Right cardiac atrium (tissue), 5 donors: Measurements from ENCODE around the gene SND1. TPM values are rescaled to one million over a fixed set of nuclear protein-coding genes. Genes with fewer than 3 reads are reported as not detected.

Experiments
- ATAC-seq, 2 donors: fragments of 200-7000 bp; cut with Tn5 transposase; one replicate each; pipeline versions ENCODE4 v1.8.0 to v1.9.1; 2020; ENCODE audit warnings: moderate library complexity in 2 of 2, mild to moderate bottlenecking in 1 of 2
- DNase-seq, 3 donors: peaks; one replicate each; pipeline ENCODE4 v3.0.0-alpha.2; 2020
- H3K27ac ChIP-seq: one replicate; pipeline ENCODE4 v1.5.1; 2013; ENCODE audit warnings: mild to moderate bottlenecking, low read length, control low read depth, moderate library complexity
- H3K27me3 ChIP-seq: one replicate; pipeline ENCODE4 v1.6.1; 2013; ENCODE audit not compliant: control insufficient read depth, insufficient read depth
- H3K4me1 ChIP-seq: one replicate; pipeline ENCODE4 v1.6.1; 2013; ENCODE audit warnings: low read length; ENCODE audit not compliant: control insufficient read depth, insufficient read depth
- H3K4me3 ChIP-seq: one replicate; pipeline ENCODE4 v1.5.1; 2013; ENCODE audit warnings: low read length, control low read depth
- H3K9me3 ChIP-seq: one replicate; pipeline ENCODE4 v1.6.1; 2013; ENCODE audit warnings: low read length; ENCODE audit not compliant: control insufficient read depth
- WGBS: extraction: QIAGEN DNeasy Blood & Tissue Kit; methylation state at CpG from one replicate; pipeline ENCODE4 v1.1.7; 2013; 5-methylcytosine and 5-hydroxymethylcytosine counted together
- intact Hi-C, 4 donors: fragments of 100-400 bp; cut with DNase I; formaldehyde crosslinking; loops; one replicate each; pipeline versions ENCODE4 v1.11.0 to v1.14.0; 2022 to 2023
- polyA plus RNA-seq: library from polyadenylated mRNA; stranded (reverse); fragments of 200-250 nt; gene quantifications from one replicate; pipeline ENCODE4 v1.2.3, GENCODE V29; 2013
- total RNA-seq, 4 donors: library from RNA; stranded (reverse); fragmentation: NEBNext Ultra II Directional; extraction: Animal tissue kit (Norgen Biotek cat#: 25700); gene quantifications; one replicate each; pipeline ENCODE4 v1.2.1, GENCODE V29; 2021
- donor health status: healthy with polysubstance abuse.
- donor health status: DM: no; HTN: yes; CAD: no.
- donor health status: DM: no; HTN: no; CAD: no.
- donor health status: DM: no; HTN: yes; CAD: no; lungs with severe emphysema.
- donor health status: DM: yes; HTN: yes; CAD: no.

SND1 gene
- total and polyA plus RNA-seq, 5 donors: 50.0 to 107 (median 89.3) TPM

DNA sequence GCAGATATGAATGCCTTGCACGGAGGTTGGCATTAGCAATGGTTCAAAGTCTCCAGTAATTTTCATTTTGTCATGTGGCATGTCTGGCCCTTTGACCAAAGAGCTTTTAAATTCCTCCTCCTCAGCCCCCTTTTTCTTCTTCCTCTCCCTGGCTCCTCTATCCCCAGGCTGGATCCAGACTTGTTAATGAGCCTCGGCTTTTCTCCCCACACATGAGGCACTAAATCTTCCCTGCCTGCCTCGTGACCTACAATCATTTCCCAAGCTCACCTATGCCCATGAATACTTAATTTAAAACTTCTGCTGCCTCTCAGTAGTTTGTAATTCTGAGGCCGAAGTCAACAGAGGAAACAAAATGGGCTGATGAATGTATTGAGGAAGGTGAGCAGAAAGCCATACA lies 402.5 kb downstream of the SND1 start:
- H3K4me3 ChIP-seq: no peak overlapping the region
- intact Hi-C loops: no loop called here
- H3K27me3 ChIP-seq: no peaks in the 10 kb centered on the region
- no peak overlapping the region for H3K27ac ChIP-seq
- ATAC-seq: no peak
- WGBS: 97% methylated on average over 4 of the region's 4 CpGs
- H3K4me1 ChIP-seq: peaks cover 2% of the 10 kb centered on the region
- no peak for DNase-seq
- no peaks in the 10 kb centered on the region for H3K9me3 ChIP-seq

DNA sequence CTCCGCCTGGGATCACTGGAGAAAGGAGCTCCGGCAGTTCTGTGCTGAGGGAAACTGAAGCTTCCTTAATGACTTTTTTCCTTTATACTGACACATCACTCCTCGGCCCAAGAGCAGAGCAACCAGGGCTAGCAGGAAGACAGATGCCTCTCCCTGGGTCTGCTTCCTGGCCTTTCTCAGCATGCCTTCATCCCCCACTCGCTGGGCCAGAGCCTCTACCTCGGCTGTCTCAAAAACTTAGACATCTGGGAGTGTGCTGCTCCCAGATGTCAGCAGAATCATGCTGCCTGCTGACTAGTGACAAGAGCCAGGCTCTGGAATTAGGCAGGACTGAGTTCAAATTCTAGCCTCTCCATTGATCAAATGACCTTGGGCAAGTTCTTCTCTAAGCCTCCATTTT lies 403.6 kb downstream of the SND1 start:
- Histone ChIP-seq H3K27me3 (no peaks in the 10 kb centered on the region), H3K4me3 (no peak overlapping the region), H3K4me1 (peaks cover 2% of the 10 kb centered on the region), H3K9me3 (no peaks in the 10 kb centered on the region), H3K27ac (no peak overlapping the region)
- DNase-seq (no peak), ATAC-seq (no peak)
- WGBS: 72% methylated on average over 5 of the region's 5 CpGs
- intact Hi-C loops: no loop called here

DNA sequence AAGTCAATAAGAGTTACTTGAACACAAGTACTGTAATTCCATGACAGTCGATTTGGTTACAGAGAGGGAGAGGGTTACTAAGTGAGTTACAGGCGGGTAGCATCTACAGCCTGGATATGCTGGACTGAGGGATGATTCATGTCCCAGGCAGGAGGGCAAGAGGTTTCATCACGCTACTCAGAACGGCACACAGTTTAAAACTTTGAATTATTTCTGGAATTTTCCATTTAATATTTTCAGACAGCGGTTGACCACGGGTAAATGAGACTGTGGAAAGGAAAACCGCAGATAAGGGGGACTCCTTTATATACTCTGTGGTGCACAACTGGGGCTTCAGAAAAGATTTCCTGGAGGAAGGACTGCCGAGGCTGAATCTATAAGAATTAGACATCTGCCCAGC lies 404.9 kb downstream of the SND1 start:
- DNase-seq (no peak), ATAC-seq (no peak)
- Histone ChIP-seq H3K9me3 (no peaks in the 10 kb centered on the region), H3K4me1 (peaks cover 2% of the 10 kb centered on the region), H3K4me3 (no peak overlapping the region), H3K27me3 (no peaks in the 10 kb centered on the region), H3K27ac (no peak overlapping the region)
- WGBS: 81% methylated on average over 8 of the region's 8 CpGs
- intact Hi-C loops: no loop called here

DNA sequence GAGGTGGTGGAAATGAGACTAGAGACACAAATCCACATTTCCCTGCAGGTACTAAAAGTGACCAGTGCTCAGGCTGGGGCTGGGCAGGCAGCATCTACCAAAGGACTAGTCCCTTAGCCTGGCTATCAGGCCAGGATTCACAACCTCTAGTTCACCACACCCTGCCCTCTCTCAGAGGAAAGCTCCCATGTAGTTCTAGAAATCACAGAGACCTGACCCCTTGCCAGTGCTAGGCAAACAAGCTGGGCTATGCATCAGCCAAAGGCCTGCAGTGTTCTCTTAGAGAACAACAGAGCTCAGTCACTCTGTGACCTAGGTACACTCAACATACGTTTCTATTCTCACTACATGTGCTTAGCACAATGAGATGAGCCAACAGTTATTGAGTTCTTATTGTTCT lies 405.9 kb downstream of the SND1 start:
- no peak overlapping the region for H3K4me3 ChIP-seq
- DNase-seq: no peak
- WGBS: 77% methylated on average over 1 of the region's 1 CpG
- intact Hi-C loops: no loop called here
- H3K27me3 ChIP-seq: no peaks in the 10 kb centered on the region
- no peaks in the 10 kb centered on the region for H3K4me1 ChIP-seq
- no peak overlapping the region for H3K27ac ChIP-seq
- H3K9me3 ChIP-seq: no peaks in the 10 kb centered on the region
- no peak for ATAC-seq

DNA sequence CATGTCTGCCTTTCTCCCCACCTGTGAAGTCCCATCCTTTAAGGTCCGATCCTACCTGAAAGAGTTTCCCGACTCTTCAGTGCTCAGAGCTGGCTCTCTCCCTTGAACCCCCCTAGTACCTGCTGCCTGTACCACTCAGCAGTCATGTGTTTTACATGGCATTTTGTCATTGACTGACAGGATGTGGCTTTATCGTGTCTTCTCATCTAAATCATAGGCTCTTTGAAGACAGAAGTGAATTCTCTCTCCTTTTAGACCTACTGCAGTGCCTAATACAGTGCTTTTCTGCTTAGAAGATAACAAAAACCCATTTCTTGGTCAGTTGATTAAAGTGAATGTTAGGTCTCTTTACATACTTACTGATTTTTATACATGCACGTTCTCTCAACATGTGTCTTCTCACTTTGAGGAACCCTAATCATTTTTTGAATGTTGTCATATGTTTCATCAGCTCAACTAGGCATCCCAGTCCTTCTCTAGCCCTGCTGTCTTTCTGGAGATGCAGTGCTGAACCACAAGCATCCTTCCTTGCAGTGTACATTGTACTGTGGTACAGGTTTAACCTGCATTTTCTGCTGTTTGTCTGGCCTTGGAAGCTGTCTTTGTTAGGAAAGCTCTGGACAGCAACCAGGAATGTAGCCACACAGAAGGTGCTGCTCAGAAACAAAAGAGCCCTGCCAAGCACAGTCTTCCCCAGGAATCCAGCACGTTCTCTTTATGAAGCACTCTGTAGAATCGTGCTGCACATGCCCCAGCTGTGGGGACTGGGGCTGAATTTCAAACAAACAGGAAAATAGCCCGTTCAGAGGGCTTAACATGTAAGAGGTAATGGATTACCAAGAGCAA lies 407.4 kb downstream of the SND1 start:
- intact Hi-C loops: no loop called here
- DNase-seq (no peak), ATAC-seq (no peak)
- Histone ChIP-seq H3K27me3 (no peaks in the 10 kb centered on the region), H3K9me3 (no peaks in the 10 kb centered on the region), H3K4me1 (no peaks in the 10 kb centered on the region), H3K27ac (no peak overlapping the region), H3K4me3 (no peak overlapping the region)
- WGBS: 82% methylated on average over 7 of the region's 7 CpGs

DNA sequence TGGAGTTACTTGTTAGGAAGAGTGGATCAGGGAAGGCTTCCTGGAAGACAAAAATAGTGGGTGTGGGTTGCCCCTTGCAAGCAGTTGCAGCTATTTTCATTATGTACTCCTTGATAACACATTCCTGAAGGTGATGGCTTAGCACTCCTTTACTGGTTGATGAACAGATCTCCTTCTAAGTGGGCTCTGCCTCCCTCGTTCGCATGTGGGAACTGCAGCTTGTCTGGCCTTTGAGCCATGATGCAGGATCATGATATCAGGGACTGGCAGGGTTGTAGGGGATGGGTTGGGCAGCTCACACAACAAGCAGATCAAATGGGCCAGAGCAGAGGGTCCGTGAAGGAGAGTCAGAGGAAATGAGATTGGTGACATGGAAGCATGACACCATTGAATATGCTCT lies 408.0 kb downstream of the SND1 start:
- Histone ChIP-seq H3K27me3 (no peaks in the 10 kb centered on the region), H3K4me1 (no peaks in the 10 kb centered on the region), H3K9me3 (no peaks in the 10 kb centered on the region), H3K27ac (no peak overlapping the region), H3K4me3 (no peak overlapping the region)
- no peak for DNase-seq
- ATAC-seq: no peak
- intact Hi-C loops: no loop called here
- WGBS: 93% methylated on average over 3 of the region's 3 CpGs

DNA sequence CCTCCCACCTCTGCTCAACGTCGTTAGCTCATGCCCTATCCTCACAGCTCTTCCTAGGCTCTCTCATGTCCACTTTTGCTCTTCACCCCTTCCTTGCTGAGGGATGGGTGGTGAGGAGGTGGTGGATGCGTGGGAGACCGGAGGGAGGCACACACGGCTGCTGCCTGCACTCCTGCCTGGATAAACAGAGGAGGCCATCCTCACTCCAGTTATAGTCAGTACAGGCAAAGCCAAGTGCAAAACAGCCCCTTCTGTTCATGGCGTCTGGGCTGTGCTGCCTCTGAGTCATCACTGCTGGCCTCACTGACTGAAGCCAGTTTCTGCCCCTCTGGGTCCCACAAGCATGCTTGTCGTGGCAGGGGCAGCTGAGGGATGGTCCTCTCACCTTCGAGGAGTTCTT lies 411.1 kb downstream of the SND1 start:
- Histone ChIP-seq H3K9me3 (no peaks in the 10 kb centered on the region), H3K4me1 (no peaks in the 10 kb centered on the region), H3K4me3 (no peak overlapping the region), H3K27ac (no peak overlapping the region), H3K27me3 (no peaks in the 10 kb centered on the region)
- intact Hi-C loops: no loop called here
- no peak for ATAC-seq
- DNase-seq: no peak
- WGBS: 89% methylated on average over 8 of the region's 8 CpGs

DNA sequence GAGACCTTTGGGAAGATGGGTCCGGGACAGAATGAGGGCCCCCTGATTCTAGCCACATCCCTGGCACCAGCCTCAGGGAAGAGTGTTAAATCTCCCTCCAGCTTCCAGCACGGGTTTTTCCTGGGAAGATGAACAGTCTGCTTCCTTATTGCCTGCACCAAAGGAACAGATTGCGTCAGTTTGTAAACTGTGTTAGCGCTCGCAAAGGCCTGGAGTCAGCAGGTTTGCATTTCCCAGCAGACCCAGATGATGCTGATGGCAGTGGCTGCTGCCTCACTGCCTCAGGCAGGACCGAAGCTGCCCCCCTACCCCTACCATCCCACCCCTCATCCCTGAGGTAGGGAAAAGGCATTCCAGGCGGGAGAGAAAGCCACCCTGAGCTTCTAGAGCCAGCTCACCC lies 413.9 kb downstream of the SND1 start:
- no peaks in the 10 kb centered on the region for H3K4me1 ChIP-seq
- H3K4me3 ChIP-seq: no peak overlapping the region
- 90% methylated on average over 7 of the region's 7 CpGs for WGBS
- ATAC-seq (no peak), DNase-seq (no peak)
- intact Hi-C loops: no loop called here
- no peaks in the 10 kb centered on the region for H3K27me3 ChIP-seq
- H3K9me3 ChIP-seq: no peaks in the 10 kb centered on the region
- no peak overlapping the region for H3K27ac ChIP-seq

DNA sequence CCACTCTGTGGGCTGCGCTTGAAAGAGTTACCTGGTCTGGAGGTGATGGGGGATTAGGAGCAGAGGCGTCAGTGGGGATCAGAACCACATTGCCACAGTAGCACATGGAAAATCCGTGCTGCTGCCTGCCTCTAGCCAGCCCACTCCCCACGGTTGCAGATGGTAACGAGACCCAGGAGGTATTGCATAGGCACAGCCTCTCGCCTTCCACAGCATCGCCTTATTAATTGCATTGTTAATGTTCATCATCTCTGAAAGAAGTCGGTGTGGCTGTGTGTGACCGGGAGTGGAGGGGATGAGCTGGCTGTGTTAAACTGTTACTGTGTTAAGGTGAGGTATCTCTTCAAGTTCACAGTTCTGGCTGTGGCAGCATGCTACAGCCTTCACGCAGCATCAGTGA lies 414.4 kb downstream of the SND1 start:
- WGBS: 94% methylated on average over 10 of the region's 10 CpGs

DNA sequence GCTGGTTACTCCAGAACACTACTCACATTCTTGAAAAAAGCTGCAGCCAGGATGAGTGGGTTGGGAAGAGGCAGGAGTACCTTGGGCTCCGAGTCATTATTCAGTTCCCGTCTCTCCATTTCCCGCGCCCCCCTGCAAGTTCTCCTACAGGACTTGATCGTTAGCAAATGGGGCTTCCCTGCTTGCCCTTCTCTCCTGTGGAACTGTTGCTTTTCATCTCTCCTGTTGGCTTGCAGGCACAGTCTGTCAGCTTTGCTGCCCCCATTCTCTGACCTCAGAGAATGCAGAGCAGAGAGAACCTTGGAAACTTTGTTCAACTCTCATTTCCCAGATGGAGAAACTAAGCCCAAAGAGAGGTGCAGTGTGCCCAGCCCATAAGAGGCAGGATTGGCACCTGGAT lies 414.9 kb downstream of the SND1 start:
- no peak for ATAC-seq
- Histone ChIP-seq H3K27ac (no peak overlapping the region), H3K27me3 (no peaks in the 10 kb centered on the region), H3K9me3 (no peaks in the 10 kb centered on the region), H3K4me1 (no peaks in the 10 kb centered on the region), H3K4me3 (no peak overlapping the region)
- intact Hi-C loops: no loop called here
- WGBS: 68% methylated on average over 5 of the region's 5 CpGs
- DNase-seq: no peak

More for the DNA sequence above, 414.4 kb downstream of the SND1 start:
- no peak overlapping the region for H3K27ac ChIP-seq
- no peaks in the 10 kb centered on the region for H3K9me3 ChIP-seq
- no peaks in the 10 kb centered on the region for H3K4me1 ChIP-seq
- intact Hi-C loops: no loop called here
- H3K27me3 ChIP-seq: no peaks in the 10 kb centered on the region
- ATAC-seq: no peak
- H3K4me3 ChIP-seq: no peak overlapping the region
- DNase-seq: no peak

DNA sequence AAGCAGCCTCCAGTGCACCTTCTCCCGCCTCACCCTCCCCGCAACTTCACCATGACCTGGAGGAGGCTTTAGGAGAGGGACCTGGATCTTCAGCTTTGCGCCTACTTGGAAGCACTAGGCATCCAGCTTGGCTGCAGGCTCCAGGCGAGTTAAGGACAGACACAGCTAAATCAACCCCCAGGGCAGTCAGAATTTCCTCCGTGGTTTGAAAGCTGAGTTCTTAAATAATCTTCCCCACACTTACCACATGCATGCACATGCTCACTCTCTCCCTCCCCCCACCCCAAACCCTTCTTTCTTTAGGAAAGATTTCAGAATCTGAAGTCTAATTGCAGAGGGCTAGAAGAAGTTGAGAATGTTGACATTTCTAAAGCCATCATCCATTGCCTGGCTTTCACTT lies 416.0 kb downstream of the SND1 start:
- ATAC-seq: no peak
- intact Hi-C loops: no loop called here
- no peaks in the 10 kb centered on the region for H3K27me3 ChIP-seq
- 86% methylated on average over 5 of the region's 5 CpGs for WGBS
- no peaks in the 10 kb centered on the region for H3K4me1 ChIP-seq
- no peaks in the 10 kb centered on the region for H3K9me3 ChIP-seq
- no peak overlapping the region for H3K4me3 ChIP-seq
- DNase-seq: no peak
- H3K27ac ChIP-seq: no peak overlapping the region

DNA sequence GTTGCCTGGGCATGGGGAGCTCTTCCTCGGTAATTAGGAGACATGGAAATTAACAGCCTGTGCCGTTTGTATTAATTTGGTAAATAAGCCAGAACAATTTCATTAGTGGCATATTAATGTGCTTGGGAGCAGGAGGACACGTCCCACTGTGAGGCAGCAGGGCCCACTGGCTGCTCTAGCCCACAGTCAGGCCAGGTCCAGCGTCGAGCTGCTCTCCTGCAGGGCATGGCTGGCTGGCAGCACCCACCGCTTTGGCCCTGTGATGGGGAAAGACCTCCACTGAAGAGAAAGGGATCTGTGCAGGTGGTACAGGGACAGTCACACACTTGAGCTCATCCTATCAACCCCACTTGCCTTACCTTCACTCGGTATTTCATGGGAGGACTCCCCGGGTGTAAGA lies 416.8 kb downstream of the SND1 start:
- Histone ChIP-seq H3K4me1 (no peaks in the 10 kb centered on the region), H3K9me3 (no peaks in the 10 kb centered on the region), H3K27ac (no peak overlapping the region), H3K4me3 (no peak overlapping the region), H3K27me3 (no peaks in the 10 kb centered on the region)
- ATAC-seq: no peak
- intact Hi-C loops: no loop called here
- 95% methylated on average over 8 of the region's 8 CpGs for WGBS
- no peak for DNase-seq
